Astrocyte (in vitro differentiated cells and primary cell): ENCODE results near the gene SORBS2. TPM values are rescaled to one million over a fixed set of nuclear protein-coding genes. Genes with fewer than 3 reads are reported as not detected.

Source experiments
- DNase-seq: peaks from one replicate; pipeline ENCODE4 v3.0.0-alpha.2; 2010; ENCODE audit warnings: low read depth
- FAIRE-seq: peaks from 2 replicates; lab custom pipeline; 2011; peaks lifted over from hg19 to GRCh38; lab: Jason Lieb, UNC
- H2AFZ ChIP-seq: 2 replicates; pipeline ENCODE4 v1.6.0; 2012; ENCODE audit warnings: low read depth, low read length, inconsistent platforms
- H3K27ac ChIP-seq: 2 replicates; pipeline ENCODE4 v1.5.1; 2011; ENCODE audit warnings: low read depth, low read length, inconsistent platforms
- H3K27me3 ChIP-seq: 2 replicates; pipeline ENCODE4 v1.6.0; 2011; ENCODE audit warnings: low read length, inconsistent platforms; ENCODE audit not compliant: insufficient read depth
- H3K36me3 ChIP-seq: 2 replicates; pipeline ENCODE4 v1.5.1; 2011; ENCODE audit warnings: low read length, inconsistent platforms; ENCODE audit not compliant: insufficient read depth
- H3K4me1 ChIP-seq: 2 replicates; pipeline ENCODE4 v1.5.1; 2011; ENCODE audit warnings: low read length, inconsistent platforms; ENCODE audit not compliant: insufficient read depth
- H3K4me2 ChIP-seq: 2 replicates; pipeline ENCODE4 v1.6.0; 2012; ENCODE audit warnings: low read length, inconsistent platforms
- H3K4me3 ChIP-seq: 2 replicates; pipeline ENCODE4 v1.5.1; 2011; ENCODE audit warnings: low read depth, mild to moderate bottlenecking, low read length, inconsistent platforms; ENCODE audit not compliant: insufficient read depth
- H3K79me2 ChIP-seq: 2 replicates; pipeline ENCODE4 v1.6.0; 2012; ENCODE audit warnings: mild to moderate bottlenecking, low read length, inconsistent platforms; ENCODE audit not compliant: insufficient read depth
- H3K9ac ChIP-seq: 2 replicates; pipeline ENCODE4 v1.6.0; 2012; ENCODE audit warnings: mild to moderate bottlenecking, low read length, inconsistent platforms
- H3K9me3 ChIP-seq: 2 replicates; pipeline ENCODE4 v1.5.1; 2012; ENCODE audit warnings: low read depth, mild to moderate bottlenecking, low read length, inconsistent platforms; ENCODE audit not compliant: insufficient read depth
- H4K20me1 ChIP-seq: 2 replicates; pipeline ENCODE4 v1.6.0; 2012; ENCODE audit warnings: low read length, inconsistent platforms; ENCODE audit not compliant: insufficient read depth
- H3K27ac Mint-ChIP-seq: one replicate; pipeline ENCODE4 v1.8.0; 2021; ENCODE audit warnings: mild to moderate bottlenecking, mixed read lengths; ENCODE audit not compliant: unreplicated experiment
- H3K27me3 Mint-ChIP-seq: one replicate; pipeline ENCODE4 v1.8.0; 2021; ENCODE audit warnings: low read depth, mixed read lengths; ENCODE audit not compliant: unreplicated experiment
- H3K36me3 Mint-ChIP-seq: one replicate; pipeline ENCODE4 v1.8.0; 2021; ENCODE audit warnings: low read depth, mixed read lengths; ENCODE audit not compliant: unreplicated experiment
- H3K4me1 Mint-ChIP-seq: one replicate; pipeline ENCODE4 v1.8.0; 2021; ENCODE audit warnings: low read depth, mixed read lengths; ENCODE audit not compliant: unreplicated experiment
- H3K4me3 Mint-ChIP-seq: one replicate; pipeline ENCODE4 v1.8.0; 2021; ENCODE audit warnings: mild to moderate bottlenecking, moderate library complexity, mixed read lengths; ENCODE audit not compliant: unreplicated experiment
- H3K9me3 Mint-ChIP-seq: one replicate; pipeline ENCODE4 v1.8.0; 2021; ENCODE audit warnings: mild to moderate bottlenecking, mixed read lengths; ENCODE audit not compliant: unreplicated experiment
- CTCF ChIP-seq: IDR thresholded peaks from 2 replicates; pipeline ENCODE4 v1.5.1; 2011; ENCODE audit warnings: low read depth, mild to moderate bottlenecking, inconsistent platforms, low read length, moderate library complexity; ENCODE audit not compliant: insufficient read depth
- EZH2 ChIP-seq: IDR thresholded peaks from 2 replicates; pipeline ENCODE4 v1.6.1; 2012; ENCODE audit warnings: mild to moderate bottlenecking, low read length, inconsistent platforms; ENCODE audit not compliant: insufficient read depth
- total RNA-seq: library from RNA; stranded (reverse); gene quantifications from 2 replicates; pipeline ENCODE4 v1.2.1, GENCODE V29; 2021

Gene SORBS2
- total RNA-seq, 1 donor from 2014 or later, result 97.4 TPM

- DNase-seq (no peak), FAIRE-seq (no peak)
- Histone ChIP-seq H3K27ac (no peak overlapping the region), H3K79me2 (no peaks in the 10 kb centered on the region), H4K20me1 (no peaks in the 10 kb centered on the region), H3K36me3 (no peaks in the 10 kb centered on the region), H3K9me3 (no peaks in the 10 kb centered on the region), H2AFZ (no peak overlapping the region), H3K4me3 (no peak overlapping the region), H3K4me1 (no peaks in the 10 kb centered on the region), H3K9ac (no peak overlapping the region), H3K27me3 (no peaks in the 10 kb centered on the region), H3K4me2 (no peak overlapping the region)
- Mint-ChIP-seq H3K4me1 (no peaks in the 10 kb centered on the region), H3K27me3 (no peaks in the 10 kb centered on the region), H3K4me3 (no peak overlapping the region), H3K9me3 (no peaks in the 10 kb centered on the region), H3K36me3 (peaks cover 23% of the 10 kb centered on the region), H3K27ac (no peak overlapping the region)
- no peak for TF ChIP-seq EZH2
- TF ChIP-seq CTCF, result no peak
Measured at GRCh38 chr4:185666156-185666555, 145.8 kb downstream of the SORBS2 start.

- Histone ChIP-seq H3K4me3 (no peak overlapping the region), H3K4me1 (no peaks in the 10 kb centered on the region), H2AFZ (no peak overlapping the region), H3K27ac (no peak overlapping the region), H3K36me3 (no peaks in the 10 kb centered on the region), H3K4me2 (no peak overlapping the region), H4K20me1 (no peaks in the 10 kb centered on the region), H3K9me3 (no peaks in the 10 kb centered on the region), H3K27me3 (no peaks in the 10 kb centered on the region), H3K79me2 (no peaks in the 10 kb centered on the region), H3K9ac (no peak overlapping the region)
- H3K4me1 Mint-ChIP-seq, result no peaks in the 10 kb centered on the region
- TF ChIP-seq CTCF, result no peak
- no peak for TF ChIP-seq EZH2
- DNase-seq (no peak), FAIRE-seq (no peak)
- H3K27me3 Mint-ChIP-seq, result no peaks in the 10 kb centered on the region
- no peaks in the 10 kb centered on the region for H3K9me3 Mint-ChIP-seq
- peaks cover 23% of the 10 kb centered on the region for H3K36me3 Mint-ChIP-seq
- no peak overlapping the region for H3K4me3 Mint-ChIP-seq
- no peak overlapping the region for H3K27ac Mint-ChIP-seq
Measured at GRCh38 chr4:185665655-185666054, 146.3 kb downstream of the SORBS2 start.

- no peaks in the 10 kb centered on the region for H3K27me3 ChIP-seq
- FAIRE-seq (no peak), DNase-seq (no peak)
- Mint-ChIP-seq H3K27me3 (no peaks in the 10 kb centered on the region), H3K27ac (no peak overlapping the region), H3K36me3 (peaks cover 27% of the 10 kb centered on the region), H3K4me1 (no peaks in the 10 kb centered on the region), H3K9me3 (no peaks in the 10 kb centered on the region), H3K4me3 (no peak overlapping the region)
- no peaks in the 10 kb centered on the region for H4K20me1 ChIP-seq
- H2AFZ ChIP-seq, result no peak overlapping the region
- no peaks in the 10 kb centered on the region for H3K9me3 ChIP-seq
- no peak overlapping the region for H3K4me3 ChIP-seq
- no peaks in the 10 kb centered on the region for H3K79me2 ChIP-seq
- no peaks in the 10 kb centered on the region for H3K4me1 ChIP-seq
- TF ChIP-seq CTCF (no peak), EZH2 (no peak)
- no peaks in the 10 kb centered on the region for H3K36me3 ChIP-seq
- no peak overlapping the region for H3K4me2 ChIP-seq
- H3K27ac ChIP-seq, result no peak overlapping the region
- H3K9ac ChIP-seq, result no peak overlapping the region
Measured at GRCh38 chr4:185664481-185664880, 147.5 kb downstream of the SORBS2 start.
